ENCODE results near the gene NUP88.
"Not testable (repeated sequence)": the region's sequence is repeated elsewhere in the genome, so short reads cannot be mapped to it uniquely, and the experiment has no call there.

Gene NUP88

GRCh38 chr17:5419356-5419958 is at the start of gene NUP88:
Gene NUP88 (minus strand): TSS chr17:5419662. CDS start chr17:5419650, 12 bp downstream.
- peak; percentile 89 to 91 for DNase-seq

- peak; percentile 11 to 13 for DNase-seq
These were observed 48.6 kb upstream of the NUP88 start for GRCh38 chr17:5468075-5468473.

- DNase-seq, result no peak
These were observed 48.0 kb upstream of the NUP88 start for GRCh38 chr17:5467416-5467815.

- no peak for DNase-seq
These were observed 46.8 kb upstream of the NUP88 start for GRCh38 chr17:5466295-5466694.

- DNase-seq, result no peak
These were observed 45.5 kb upstream of the NUP88 start for GRCh38 chr17:5464717-5465507.

- no peak for DNase-seq
These were observed 27.3 kb upstream of the NUP88 start for GRCh38 chr17:5446786-5447185.

- DNase-seq, result no peak
These were observed 24.7 kb upstream of the NUP88 start for GRCh38 chr17:5444209-5444608.

- no peak for DNase-seq
These were observed 24.3 kb upstream of the NUP88 start for GRCh38 chr17:5443728-5444127.

GRCh38 chr17:5439446-5439764 is 19.9 kb upstream of the NUP88 start:
- no peak for DNase-seq

GRCh38 chr17:5438716-5439445 is 19.4 kb upstream of the NUP88 start, which contains the start of gene C1QBP:
Gene C1QBP (minus strand): TSS chr17:5439155. CDS start chr17:5439073, 82 bp downstream.
- peak; percentile 95 to 96 for DNase-seq

GRCh38 chr17:5437721-5438317 is 18.4 kb upstream of the NUP88 start:
- no peak for DNase-seq

GRCh38 chr17:5435781-5436315 is 16.4 kb upstream of the NUP88 start:
- not testable (repeated sequence) for DNase-seq

GRCh38 chr17:5434984-5435383 is 15.5 kb upstream of the NUP88 start:
- no peak for DNase-seq

GRCh38 chr17:5431949-5432556 is 12.6 kb upstream of the NUP88 start:
- DNase-seq, result no peak

- DNase-seq, result not testable (repeated sequence)
These were observed 11.8 kb upstream of the NUP88 start for GRCh38 chr17:5431234-5431633.

- DNase-seq, result no peak
These were observed 11.0 kb upstream of the NUP88 start for GRCh38 chr17:5430413-5430999.

- DNase-seq, result no peak
These were observed 9.9 kb upstream of the NUP88 start for GRCh38 chr17:5429191-5429887.

- no peak for DNase-seq
These were observed 6.4 kb upstream of the NUP88 start for GRCh38 chr17:5425826-5426225.

- DNase-seq, result no peak
These were observed 5.4 kb upstream of the NUP88 start for GRCh38 chr17:5424909-5425308.

- no peak for DNase-seq
These were observed 3.0 kb upstream of the NUP88 start for GRCh38 chr17:5422505-5422904.

- DNase-seq, result peak; percentile 72 to 76
These were observed 644 bp upstream of the NUP88 start, which contains the start of gene RPAIN for GRCh38 chr17:5419959-5420653. Gene RPAIN (plus strand): TSS chr17:5420182. CDS start chr17:5420211, 29 bp downstream.

Data from stimulated activated CD4-positive, alpha-beta T cell treated with anti-CD3 and anti-CD28 coated beads, Interleukin-2, amount 100 ng/mL, for 48 hours (primary cell).